CD4-positive, alpha-beta T cell (primary cell): Measurements from ENCODE around the gene MMP10. TPM values are rescaled to one million over a fixed set of nuclear protein-coding genes. Genes with fewer than 3 reads are reported as not detected.

Experiments
- ATAC-seq: fragments of 200-7000 bp; cut with Tn5 transposase; one replicate; pipeline ENCODE4 v1.10.0; 2022; ENCODE audit warnings: mild to moderate bottlenecking; ENCODE audit not compliant: poor library complexity
- CTCF ChIA-PET: fragments of 350-600 bp; sonication (Branson Sonifier 250); formaldehyde crosslinking; loops from one replicate; lab custom pipeline; 2021; ENCODE audit warnings: antibody characterized with exemption, inconsistent platforms; lab: Charles Lee
- POLR2A ChIA-PET: fragments of 350-600 bp; sonication (Branson Sonifier 250); formaldehyde crosslinking; loops from one replicate; lab custom pipeline; 2021; ENCODE audit warnings: antibody characterized with exemption, inconsistent platforms; lab: Charles Lee
- DNase-seq, 14 experiments: peaks; one replicate each; pipeline ENCODE4 v3.0.0-alpha.2; 2013 to 2020; ENCODE audit warnings: mixed read lengths in 2 of 14
- H3K27ac ChIP-seq, 2 donors: one replicate each; pipeline versions ENCODE4 v1.5.1 to v1.7.0; 2013; ENCODE audit warnings: low read length in 2 of 2, low read depth in 1 of 2, mild to moderate bottlenecking in 1 of 2
- H3K27me3 ChIP-seq, 2 experiments: 1 replicate in 1 of 2; 2 replicates in 1 of 2; pipeline versions ENCODE4 v1.6.1 to v1.7.0; 2013; ENCODE audit warnings: low read length in 2 of 2, control low read depth in 1 of 2, mild to moderate bottlenecking in 1 of 2, moderate library complexity in 1 of 2; ENCODE audit not compliant: insufficient read depth in 2 of 2, control insufficient read depth in 1 of 2
- H3K36me3 ChIP-seq: one replicate; pipeline ENCODE4 v1.6.1; 2013; ENCODE audit warnings: low read length, control low read depth; ENCODE audit not compliant: insufficient read depth
- H3K4me1 ChIP-seq: one replicate; pipeline ENCODE4 v1.6.1; 2013; ENCODE audit warnings: low read length, control low read depth; ENCODE audit not compliant: insufficient read depth
- H3K4me3 ChIP-seq: one replicate; pipeline ENCODE4 v1.5.1; 2013; ENCODE audit warnings: mild to moderate bottlenecking, low read length, moderate library complexity
- H3K9me3 ChIP-seq, 2 experiments: 1 replicate in 1 of 2; 2 replicates in 1 of 2; pipeline versions ENCODE4 v1.6.1 to v1.7.0; 2013; ENCODE audit warnings: low read length in 2 of 2, mild to moderate bottlenecking in 2 of 2, control low read depth in 1 of 2, moderate library complexity in 1 of 2; ENCODE audit not compliant: control insufficient read depth in 1 of 2, insufficient read depth in 1 of 2
- H3K27ac Mint-ChIP-seq: one replicate; pipeline ENCODE4 v1.8.0; 2020; ENCODE audit warnings: mixed read lengths
- H3K27me3 Mint-ChIP-seq: one replicate; pipeline ENCODE4 v1.8.0; 2021; ENCODE audit warnings: mixed read lengths
- H3K36me3 Mint-ChIP-seq: one replicate; pipeline ENCODE4 v1.8.0; 2021; ENCODE audit warnings: low read depth, mixed read lengths
- H3K4me1 Mint-ChIP-seq: one replicate; pipeline ENCODE4 v1.8.0; 2021; ENCODE audit warnings: low read depth, mixed read lengths
- H3K4me3 Mint-ChIP-seq: one replicate; pipeline ENCODE4 v1.8.0; 2020; ENCODE audit warnings: mild to moderate bottlenecking, mixed read lengths
- H3K9me3 Mint-ChIP-seq: one replicate; pipeline ENCODE4 v1.8.0; 2020; ENCODE audit warnings: mixed read lengths
- CTCF ChIP-seq: fragments of 200-600 bp; IDR thresholded peaks from one replicate; pipeline ENCODE4 v1.8.0; 2022; ENCODE audit warnings: antibody characterized with exemption, mild to moderate bottlenecking
- intact Hi-C, 2 experiments: fragments of 100-400 bp; cut with DNase I in 1 of 2; cut with micrococcal nuclease in 1 of 2; formaldehyde crosslinking; loops; one replicate each; pipeline versions ENCODE4 v1.15.1 to v1.9.0; 2023 to 2025; cut with DNase I, micrococcal nuclease
- total RNA-seq, 174 experiments: library from RNA in 2 of 174; stranded (reverse) in 2 of 174; gene quantifications; one replicate each; pipeline ENCODE4 v1.2.3 and lab custom pipeline; 2021 to 2026

Gene MMP10
- total RNA-seq, 2 experiments from 2014 or later: not detected

GRCh38 chr11:102761646-102762238 lies 18.7 kb downstream of the MMP10 start:
- ATAC-seq (no peak), DNase-seq (no peak)
- Histone ChIP-seq H3K36me3 (no peaks in the 10 kb centered on the region), H3K4me3 (no peak overlapping the region), H3K4me1 (no peaks in the 10 kb centered on the region), H3K27ac (no peak overlapping the region), H3K27me3 (no peaks in the 10 kb centered on the region), H3K9me3 (no peaks in the 10 kb centered on the region)
- H3K27ac Mint-ChIP-seq: no peak overlapping the region
- H3K27me3 Mint-ChIP-seq: peaks cover 35% of the 10 kb centered on the region
- H3K4me3 Mint-ChIP-seq: no peak overlapping the region
- no peak for TF ChIP-seq CTCF
- no peaks in the 10 kb centered on the region for H3K36me3 Mint-ChIP-seq
- no peaks in the 10 kb centered on the region for H3K9me3 Mint-ChIP-seq
- intact Hi-C loops: no loop called here
- ChIA-PET POLR2A (interaction anchor here (0.6 kb wide), 1 partner anchor 1713 kb away, joined by 3 read pairs; no protein-coding TSS in a partner anchor), CTCF (no interaction called here)
- no peaks in the 10 kb centered on the region for H3K4me1 Mint-ChIP-seq

GRCh38 chr11:102760344-102761035 lies 19.9 kb downstream of the MMP10 start:
- DNase-seq (peak in 2 of 14 experiments; percentile 33 to 52), ATAC-seq (no peak)
- intact Hi-C loops: no loop called here
- Histone ChIP-seq H3K36me3 (no peaks in the 10 kb centered on the region), H3K9me3 (no peaks in the 10 kb centered on the region), H3K4me3 (no peak overlapping the region), H3K27me3 (no peaks in the 10 kb centered on the region), H3K4me1 (no peaks in the 10 kb centered on the region), H3K27ac (no peak overlapping the region)
- H3K27ac Mint-ChIP-seq: no peak overlapping the region
- H3K9me3 Mint-ChIP-seq: no peaks in the 10 kb centered on the region
- TF ChIP-seq CTCF: no peak
- H3K4me3 Mint-ChIP-seq: no peak overlapping the region
- peaks cover 41% of the 10 kb centered on the region for H3K27me3 Mint-ChIP-seq
- CTCF ChIA-PET: no interaction called here
- no peaks in the 10 kb centered on the region for H3K36me3 Mint-ChIP-seq
- POLR2A ChIA-PET: no interaction called here
- no peaks in the 10 kb centered on the region for H3K4me1 Mint-ChIP-seq

GRCh38 chr11:102757823-102758549 lies 22.4 kb downstream of the MMP10 start:
- no peak for TF ChIP-seq CTCF
- peaks cover 50% of the 10 kb centered on the region for H3K27me3 Mint-ChIP-seq
- ATAC-seq (no peak), DNase-seq (peak in 2 of 14 experiments; percentile 58 to 67)
- ChIA-PET CTCF (no interaction called here), POLR2A (no interaction called here)
- Histone ChIP-seq H3K4me3 (no peak overlapping the region), H3K27ac (no peak overlapping the region), H3K9me3 (no peaks in the 10 kb centered on the region), H3K36me3 (no peaks in the 10 kb centered on the region), H3K27me3 (no peaks in the 10 kb centered on the region), H3K4me1 (no peaks in the 10 kb centered on the region)
- no peaks in the 10 kb centered on the region for H3K9me3 Mint-ChIP-seq
- H3K27ac Mint-ChIP-seq: no peak overlapping the region
- H3K4me3 Mint-ChIP-seq: no peak overlapping the region
- H3K36me3 Mint-ChIP-seq: no peaks in the 10 kb centered on the region
- intact Hi-C loops: no loop called here
- H3K4me1 Mint-ChIP-seq: no peaks in the 10 kb centered on the region
